BLaER1 treated with 17β-estradiol and CSF1 and Interleukin-3, amounts not matched to agents 10 nM and 100 nM (cell line): Measurements from ENCODE around the gene FHOD1.

ENCODE experiments used
- H3K27ac ChIP-seq, 11 experiments: shearing (Covaris generic); formaldehyde crosslinking; 2 replicates each; pipeline ENCODE4 v1.8.1; 2022
- H3K27me3 ChIP-seq, 11 experiments: shearing (Covaris generic); formaldehyde crosslinking; 2 replicates each; pipeline ENCODE4 v1.8.1; 2022
- H3K36me3 ChIP-seq, 11 experiments: shearing (Covaris generic); formaldehyde crosslinking; 2 replicates each; pipeline ENCODE4 v1.8.1; 2022
- H3K4me1 ChIP-seq, 10 experiments: shearing (Covaris generic); formaldehyde crosslinking; 2 replicates each; pipeline ENCODE4 v1.8.1; 2022
- H3K4me2 ChIP-seq, 11 experiments: shearing (Covaris generic); formaldehyde crosslinking; 2 replicates each; pipeline ENCODE4 v1.8.1; 2022
- H3K4me3 ChIP-seq, 10 experiments: shearing (Covaris generic); formaldehyde crosslinking; 2 replicates each; pipeline ENCODE4 v1.8.1; 2022
- H3K9ac ChIP-seq, 11 experiments: shearing (Covaris generic); formaldehyde crosslinking; 2 replicates each; pipeline ENCODE4 v1.8.1; 2022
- H3K9me3 ChIP-seq, 11 experiments: shearing (Covaris generic); formaldehyde crosslinking; replicated peaks in 1 of 11; 2 replicates each; pipeline ENCODE4 v1.8.1; 2022
- H4K20me1 ChIP-seq, 11 experiments: shearing (Covaris generic); formaldehyde crosslinking; 2 replicates each; pipeline ENCODE4 v1.8.1; 2022
- Cebpa-rat ChIP-seq, 11 experiments: shearing (Covaris generic); IDR thresholded peaks; 2 replicates each; pipeline ENCODE4 v1.8.1; 2022

Gene FHOD1

DNA sequence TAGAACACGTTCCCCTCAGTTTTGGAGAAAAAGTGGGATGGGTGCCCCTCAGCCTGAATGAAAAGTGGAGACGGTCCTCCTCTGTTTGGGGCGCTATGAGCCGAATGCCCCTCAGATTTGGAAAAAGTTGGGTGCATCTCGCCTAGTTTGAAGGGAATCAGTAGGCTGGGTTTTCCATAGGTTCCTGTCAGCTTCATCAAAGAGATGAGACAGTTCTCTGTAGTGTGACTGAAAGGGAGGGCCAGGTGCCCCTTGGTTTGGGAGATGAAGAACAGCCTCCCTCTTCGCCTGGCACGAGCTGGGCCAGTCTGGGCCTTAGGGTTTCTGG, 756 bp upstream of the FHOD1 start:
- H3K9ac ChIP-seq: peak overlapping the region; percentile 66 to 86 (median 76); a peak in 21 of 22 replicates
- TF ChIP-seq Cebpa-rat (IDR thresholded peaks at IDR 0.05): no peak
- H4K20me1 ChIP-seq: peaks cover 0 to 46% (median 18%) of the 10 kb centered on the region in 11 experiments; a peak in 15 of 22 replicates
- H3K27me3 ChIP-seq: peaks cover 23 to 32% (median 29%) of the 10 kb centered on the region in 11 experiments
- peak overlapping the region in 9 of 11 experiments; percentile 14 to 92 (median 47); a peak in 9 of 22 replicates for H3K27ac ChIP-seq
- no peaks in the 10 kb centered on the region for H3K36me3 ChIP-seq
- H3K9me3 ChIP-seq: no peaks in the 10 kb centered on the region
- H3K4me1 ChIP-seq: peaks cover 46 to 82% (median 74%) of the 10 kb centered on the region in 10 experiments
- peak overlapping the region; percentile 73 to 89 (median 84) for H3K4me3 ChIP-seq
- H3K4me2 ChIP-seq: peak overlapping the region; percentile 92 to 100 (median 98)

DNA sequence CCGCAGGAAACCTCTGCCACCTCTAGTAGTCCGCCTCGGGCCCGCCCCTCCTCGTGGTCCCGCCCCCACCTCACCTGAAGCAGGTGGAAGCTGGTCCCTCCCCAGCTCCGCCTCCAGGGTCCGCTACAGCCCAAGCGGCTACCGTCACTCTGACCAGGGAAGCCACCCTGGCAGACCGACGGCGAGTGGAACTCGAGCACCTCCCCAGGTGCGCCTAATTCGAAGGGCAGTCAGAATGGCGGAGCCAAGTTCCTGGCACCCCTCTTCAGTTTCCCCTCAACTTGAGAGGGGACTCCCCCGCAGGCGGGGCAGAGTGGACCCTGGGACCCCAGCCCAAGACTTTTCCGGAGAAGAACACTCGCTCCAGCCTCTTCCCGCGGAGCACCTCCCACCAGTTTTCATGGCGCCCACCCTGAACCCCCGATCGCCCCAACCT, 507 bp downstream of the FHOD1 start:
- peaks cover 59 to 86% (median 80%) of the 10 kb centered on the region in 10 experiments for H3K4me1 ChIP-seq
- H3K27ac ChIP-seq: peak overlapping the region; percentile 11 to 92 (median 86); a peak in 20 of 22 replicates
- H3K4me3 ChIP-seq: peak overlapping the region; percentile 73 to 89 (median 84)
- H3K27me3 ChIP-seq: peaks cover 23 to 32% (median 29%) of the 10 kb centered on the region in 11 experiments
- no peak for TF ChIP-seq Cebpa-rat (IDR thresholded peaks at IDR 0.05)
- no peaks in the 10 kb centered on the region for H3K9me3 ChIP-seq
- peaks cover 0 to 51% (median 18%) of the 10 kb centered on the region in 11 experiments; a peak in 15 of 22 replicates for H4K20me1 ChIP-seq
- H3K4me2 ChIP-seq: peak overlapping the region; percentile 92 to 100 (median 98)
- peak overlapping the region; percentile 66 to 86 (median 79) for H3K9ac ChIP-seq
- 0 out of 22 replicates have a peak, but pooled peaks cover 0 to 5% (median 0%) of the 10 kb centered on the region in 11 experiments for H3K36me3 ChIP-seq

DNA sequence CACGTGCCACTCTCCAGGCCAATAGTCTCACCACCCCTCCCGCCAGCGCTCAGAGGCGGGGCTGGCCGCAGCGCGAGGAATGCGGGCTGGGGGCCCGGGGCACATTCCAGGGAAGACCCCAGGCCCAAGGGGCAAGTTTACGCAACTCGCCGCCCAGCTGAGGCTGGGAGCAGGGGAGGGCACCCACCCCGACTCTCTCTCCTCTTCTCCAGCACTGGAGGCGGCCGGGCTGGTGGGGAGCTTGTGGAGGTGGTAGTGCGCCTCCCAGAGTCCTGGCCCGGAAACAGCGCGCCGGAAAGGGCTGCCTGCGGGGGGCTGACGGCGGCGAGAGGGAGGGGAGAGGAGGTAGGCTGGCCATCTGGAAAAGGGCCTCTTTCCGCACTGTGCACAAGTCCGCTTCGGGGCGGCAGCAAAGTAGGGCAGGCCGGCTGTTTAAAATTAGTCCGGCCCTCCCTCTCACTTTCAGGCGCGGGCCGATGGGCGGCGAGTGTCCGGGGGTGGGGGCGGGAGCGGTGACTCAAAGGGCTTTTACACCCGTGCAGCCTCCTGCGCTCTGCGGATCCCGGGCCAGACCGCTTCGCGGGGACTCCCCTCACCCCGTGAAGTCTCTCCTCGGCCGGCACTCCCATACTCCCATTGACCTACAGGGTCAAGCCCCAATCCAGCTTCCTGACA, 1.1 kb downstream of the FHOD1 start:
- H3K27me3 ChIP-seq: peaks cover 23 to 32% (median 29%) of the 10 kb centered on the region in 11 experiments
- H3K9me3 ChIP-seq: no peaks in the 10 kb centered on the region
- no peak for TF ChIP-seq Cebpa-rat (IDR thresholded peaks at IDR 0.05)
- H3K4me3 ChIP-seq: peak overlapping the region; percentile 73 to 89 (median 84)
- peak overlapping the region; percentile 66 to 86 (median 79) for H3K9ac ChIP-seq
- peak overlapping the region; percentile 92 to 100 (median 98) for H3K4me2 ChIP-seq
- H3K36me3 ChIP-seq: 0 out of 22 replicates have a peak, but pooled peaks cover 0 to 9% (median 0%) of the 10 kb centered on the region in 11 experiments
- peaks cover 0 to 51% (median 18%) of the 10 kb centered on the region in 11 experiments; a peak in 15 of 22 replicates for H4K20me1 ChIP-seq
- H3K27ac ChIP-seq: peak overlapping the region; percentile 11 to 92 (median 86); a peak in 21 of 22 replicates
- peaks cover 64 to 92% (median 86%) of the 10 kb centered on the region in 10 experiments for H3K4me1 ChIP-seq

DNA sequence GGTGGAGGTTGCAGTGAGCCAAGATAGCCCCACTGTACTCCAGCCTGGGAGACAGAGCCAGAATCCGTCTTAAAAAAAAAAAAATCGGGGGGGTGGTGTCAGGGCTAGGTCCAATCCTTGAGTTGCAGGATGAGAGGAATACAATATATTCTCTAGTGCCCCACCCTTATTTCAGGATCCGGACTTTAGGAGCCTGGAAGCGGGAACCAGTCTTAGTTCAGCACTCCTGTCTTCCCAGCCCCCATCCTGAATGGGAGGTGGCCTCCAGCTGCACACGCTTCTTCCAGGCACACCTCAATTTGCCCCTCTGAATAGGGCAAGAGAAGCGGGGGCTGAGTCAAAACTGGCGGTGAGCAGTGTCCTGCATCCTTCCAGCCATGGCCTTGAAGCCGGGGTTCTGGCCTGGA, 1.6 kb downstream of the FHOD1 start:
- H3K9ac ChIP-seq: peak overlapping the region; percentile 66 to 86 (median 79)
- peaks cover 0 to 51% (median 18%) of the 10 kb centered on the region in 11 experiments; a peak in 15 of 22 replicates for H4K20me1 ChIP-seq
- peaks cover 69 to 94% (median 85%) of the 10 kb centered on the region in 10 experiments for H3K4me1 ChIP-seq
- H3K9me3 ChIP-seq: no peaks in the 10 kb centered on the region
- peaks cover 23 to 30% (median 27%) of the 10 kb centered on the region in 11 experiments for H3K27me3 ChIP-seq
- peak overlapping the region; percentile 28 to 92 (median 86); a peak in 21 of 22 replicates for H3K27ac ChIP-seq
- peak overlapping the region; percentile 92 to 100 (median 98) for H3K4me2 ChIP-seq
- H3K4me3 ChIP-seq: peak overlapping the region; percentile 73 to 89 (median 84)
- peaks cover 0 to 9% (median 0%) of the 10 kb centered on the region in 11 experiments; a peak in 1 of 22 replicates for H3K36me3 ChIP-seq
- no peak for TF ChIP-seq Cebpa-rat (IDR thresholded peaks at IDR 0.05)

DNA sequence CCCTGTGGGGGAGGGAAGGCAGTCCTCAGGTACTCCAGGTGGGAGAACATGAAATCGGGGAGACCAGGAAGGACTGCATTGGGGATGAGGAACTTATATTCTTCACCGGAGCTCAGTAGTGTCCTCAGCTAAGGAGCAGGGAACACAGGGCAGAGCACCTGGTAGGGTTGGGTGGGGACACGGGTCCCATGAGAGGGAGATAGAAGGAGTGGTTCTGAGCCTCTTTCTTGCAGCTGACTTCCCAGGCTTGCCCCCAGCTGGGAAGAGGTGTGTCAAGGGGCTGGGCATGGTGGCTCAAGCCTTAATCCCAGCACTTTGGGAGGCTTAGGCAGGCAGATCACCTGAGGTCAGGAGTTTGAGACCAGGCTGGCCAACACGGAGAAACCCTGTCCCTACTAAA, 2.1 kb downstream of the FHOD1 start:
- Histone ChIP-seq H3K4me2 (peak overlapping the region; percentile 92 to 100 (median 98)), H3K4me1 (peaks cover 74 to 94% (median 86%) of the 10 kb centered on the region in 10 experiments), H3K27me3 (peaks cover 19 to 25% (median 22%) of the 10 kb centered on the region in 11 experiments), H3K27ac (peak overlapping the region; percentile 28 to 92 (median 86); a peak in 21 of 22 replicates), H3K4me3 (peak overlapping the region; percentile 73 to 89 (median 84)), H3K9me3 (no peaks in the 10 kb centered on the region), H3K36me3 (peaks cover 0 to 9% (median 0%) of the 10 kb centered on the region in 11 experiments; a peak in 3 of 22 replicates), H4K20me1 (peaks cover 0 to 51% (median 18%) of the 10 kb centered on the region in 11 experiments; a peak in 15 of 22 replicates), H3K9ac (peak overlapping the region; percentile 66 to 86 (median 79))
- TF ChIP-seq Cebpa-rat (IDR thresholded peaks at IDR 0.05): no peak

DNA sequence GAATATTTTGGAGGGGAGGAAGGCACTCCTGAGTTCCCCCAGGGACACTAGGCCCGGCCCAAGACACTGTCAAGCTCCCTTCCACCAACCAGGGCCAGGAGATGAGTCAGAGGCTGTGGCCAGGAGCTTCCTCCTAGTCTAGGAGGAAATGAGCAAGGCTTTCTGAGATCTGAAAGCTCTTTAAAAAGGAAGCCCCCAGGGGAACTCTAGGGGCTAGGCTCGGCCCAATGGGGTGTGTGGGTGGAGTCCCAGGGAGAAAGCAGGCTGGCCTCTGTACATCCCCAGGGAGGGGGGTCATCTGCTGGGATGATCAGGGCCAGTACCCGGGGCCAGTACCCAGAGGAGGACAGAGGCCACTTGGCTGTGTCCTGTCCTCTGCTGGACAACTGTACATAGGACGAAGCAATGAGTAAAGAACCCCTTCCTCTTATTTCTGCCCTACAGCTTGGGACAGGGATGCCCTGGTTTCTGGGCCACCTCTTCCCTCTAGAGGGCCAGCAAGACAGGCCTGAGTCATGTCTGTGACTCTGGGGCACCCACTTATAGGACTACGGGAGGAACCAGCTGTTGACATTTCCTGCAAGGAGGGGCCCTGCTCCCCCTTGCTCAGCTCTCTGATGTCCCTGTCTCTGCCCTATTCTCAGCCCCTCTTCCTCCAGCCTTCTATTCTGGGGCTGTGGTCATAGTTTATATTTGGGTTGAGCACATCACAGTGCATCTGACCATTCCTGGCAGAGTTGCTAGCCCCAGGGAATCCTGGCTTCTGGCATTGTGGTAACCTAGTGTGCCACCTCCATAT, 2.7 kb downstream of the FHOD1 start:
- peaks cover 0 to 12% (median 2%) of the 10 kb centered on the region in 11 experiments; a peak in 15 of 22 replicates for H3K36me3 ChIP-seq
- H3K9ac ChIP-seq: peak overlapping the region; percentile 66 to 86 (median 79); a peak in 21 of 22 replicates
- H3K4me1 ChIP-seq: peaks cover 71 to 94% (median 85%) of the 10 kb centered on the region in 10 experiments
- H4K20me1 ChIP-seq: peaks cover 0 to 51% (median 18%) of the 10 kb centered on the region in 11 experiments; a peak in 15 of 22 replicates
- H3K4me3 ChIP-seq: peak overlapping the region; percentile 73 to 89 (median 84)
- H3K27me3 ChIP-seq: peaks cover 14 to 19% (median 16%) of the 10 kb centered on the region in 11 experiments
- H3K4me2 ChIP-seq: peak overlapping the region; percentile 92 to 100 (median 98)
- no peaks in the 10 kb centered on the region for H3K9me3 ChIP-seq
- no peak for TF ChIP-seq Cebpa-rat (IDR thresholded peaks at IDR 0.05)
- H3K27ac ChIP-seq: peak overlapping the region; percentile 69 to 92 (median 86); a peak in 21 of 22 replicates

DNA sequence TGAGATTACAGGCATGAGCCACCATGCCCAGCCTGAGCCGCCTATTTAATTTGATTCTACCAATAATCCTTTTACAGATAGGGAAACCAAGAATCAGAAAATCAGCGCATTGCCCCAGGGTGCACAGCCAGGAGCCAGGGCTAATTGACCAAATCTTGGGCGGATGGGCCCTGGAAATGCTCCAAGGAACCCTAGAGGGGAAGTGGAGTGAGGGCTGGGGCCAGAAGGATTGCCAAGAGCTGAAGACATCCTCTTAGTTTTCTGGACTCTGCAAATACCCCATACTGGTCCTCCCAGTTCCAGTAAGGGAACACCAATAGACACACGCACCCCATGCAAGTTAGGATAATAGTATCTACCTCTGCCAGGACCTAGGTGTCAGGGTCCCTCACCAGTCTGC, 3.8 kb downstream of the FHOD1 start:
- Histone ChIP-seq H3K9ac (peak overlapping the region; percentile 66 to 86 (median 78); a peak in 21 of 22 replicates), H3K27ac (peak overlapping the region; percentile 69 to 92 (median 86); a peak in 21 of 22 replicates), H3K4me2 (peak overlapping the region; percentile 92 to 100 (median 98)), H3K27me3 (peaks cover 3 to 8% (median 5%) of the 10 kb centered on the region in 11 experiments; a peak in 17 of 22 replicates), H3K4me1 (peaks cover 60 to 89% (median 82%) of the 10 kb centered on the region in 10 experiments), H3K9me3 (no peaks in the 10 kb centered on the region), H3K4me3 (peak overlapping the region; percentile 20 to 89 (median 64); a peak in 17 of 20 replicates), H3K36me3 (peaks cover 7 to 23% (median 13%) of the 10 kb centered on the region in 11 experiments), H4K20me1 (peaks cover 0 to 62% (median 24%) of the 10 kb centered on the region in 11 experiments; a peak in 16 of 22 replicates)
- TF ChIP-seq Cebpa-rat (IDR thresholded peaks at IDR 0.05): no peak
